Astrocyte of the cerebellum (primary cell): ENCODE results near the gene RUSC1.

Experiments used
- DNase-seq: peaks from one replicate; pipeline ENCODE4 v3.0.0-alpha.2; 2011; ENCODE audit warnings: low read depth
- H3K4me3 ChIP-seq: 2 replicates; pipeline ENCODE4 v1.5.1; 2011; ENCODE audit warnings: mild to moderate bottlenecking, low read depth, low read length, moderate library complexity
- in situ Hi-C: cut with HindIII; loops from 2 replicates; pipeline ENCODE4 v1.10.0; 2017; ENCODE audit warnings: low sequenced_read_pairs
- TF ChIP-seq, protein P1 (sequence below): IDR thresholded peaks from 2 replicates; pipeline ENCODE4 v1.5.1; 2012; ENCODE audit warnings: low read length, low read depth, moderate library complexity, mild to moderate bottlenecking; ENCODE audit errors: missing control alignments

RUSC1 gene

DNA sequence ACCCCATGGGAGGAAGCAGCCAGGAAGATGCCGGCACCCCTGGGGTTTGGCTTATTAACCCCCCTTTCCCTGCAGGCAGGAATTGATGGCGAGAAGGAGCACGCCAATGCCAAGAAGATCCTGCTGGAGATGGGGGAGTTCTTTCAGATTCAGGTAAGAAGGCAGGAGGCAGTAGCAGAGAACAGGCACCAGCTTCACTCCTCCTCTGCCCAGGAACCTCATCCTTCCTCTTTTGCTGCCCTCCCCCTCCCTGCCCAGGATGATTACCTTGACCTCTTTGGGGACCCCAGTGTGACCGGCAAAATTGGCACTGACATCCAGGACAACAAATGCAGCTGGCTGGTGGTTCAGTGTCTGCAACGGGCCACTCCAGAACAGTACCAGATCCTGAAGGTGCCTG lies 1.2 kb upstream of the RUSC1 start:
- H3K4me3 ChIP-seq: no peak overlapping the region
- in situ Hi-C loops: no loop called here
- no peak for DNase-seq
- TF ChIP-seq, protein P1, sequence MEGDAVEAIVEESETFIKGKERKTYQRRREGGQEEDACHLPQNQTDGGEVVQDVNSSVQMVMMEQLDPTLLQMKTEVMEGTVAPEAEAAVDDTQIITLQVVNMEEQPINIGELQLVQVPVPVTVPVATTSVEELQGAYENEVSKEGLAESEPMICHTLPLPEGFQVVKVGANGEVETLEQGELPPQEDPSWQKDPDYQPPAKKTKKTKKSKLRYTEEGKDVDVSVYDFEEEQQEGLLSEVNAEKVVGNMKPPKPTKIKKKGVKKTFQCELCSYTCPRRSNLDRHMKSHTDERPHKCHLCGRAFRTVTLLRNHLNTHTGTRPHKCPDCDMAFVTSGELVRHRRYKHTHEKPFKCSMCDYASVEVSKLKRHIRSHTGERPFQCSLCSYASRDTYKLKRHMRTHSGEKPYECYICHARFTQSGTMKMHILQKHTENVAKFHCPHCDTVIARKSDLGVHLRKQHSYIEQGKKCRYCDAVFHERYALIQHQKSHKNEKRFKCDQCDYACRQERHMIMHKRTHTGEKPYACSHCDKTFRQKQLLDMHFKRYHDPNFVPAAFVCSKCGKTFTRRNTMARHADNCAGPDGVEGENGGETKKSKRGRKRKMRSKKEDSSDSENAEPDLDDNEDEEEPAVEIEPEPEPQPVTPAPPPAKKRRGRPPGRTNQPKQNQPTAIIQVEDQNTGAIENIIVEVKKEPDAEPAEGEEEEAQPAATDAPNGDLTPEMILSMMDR: no peak

DNA sequence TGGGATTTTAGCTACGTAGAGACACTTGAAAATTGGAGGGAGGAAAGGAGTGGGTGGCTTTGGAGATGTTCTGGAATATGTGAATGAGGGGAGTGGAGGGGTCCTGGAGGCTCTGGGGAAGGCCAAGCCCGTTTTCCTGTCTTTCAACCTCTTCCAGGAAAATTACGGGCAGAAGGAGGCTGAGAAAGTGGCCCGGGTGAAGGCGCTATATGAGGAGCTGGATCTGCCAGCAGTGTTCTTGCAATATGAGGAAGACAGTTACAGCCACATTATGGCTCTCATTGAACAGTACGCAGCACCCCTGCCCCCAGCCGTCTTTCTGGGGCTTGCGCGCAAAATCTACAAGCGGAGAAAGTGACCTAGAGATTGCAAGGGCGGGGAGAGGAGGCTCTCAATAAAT lies 442 bp upstream of the RUSC1 start:
- H3K4me3 ChIP-seq: peak overlapping the region; percentile 85
- no peak for DNase-seq
- in situ Hi-C loops: no loop called here
- TF ChIP-seq, protein P1: no peak

DNA sequence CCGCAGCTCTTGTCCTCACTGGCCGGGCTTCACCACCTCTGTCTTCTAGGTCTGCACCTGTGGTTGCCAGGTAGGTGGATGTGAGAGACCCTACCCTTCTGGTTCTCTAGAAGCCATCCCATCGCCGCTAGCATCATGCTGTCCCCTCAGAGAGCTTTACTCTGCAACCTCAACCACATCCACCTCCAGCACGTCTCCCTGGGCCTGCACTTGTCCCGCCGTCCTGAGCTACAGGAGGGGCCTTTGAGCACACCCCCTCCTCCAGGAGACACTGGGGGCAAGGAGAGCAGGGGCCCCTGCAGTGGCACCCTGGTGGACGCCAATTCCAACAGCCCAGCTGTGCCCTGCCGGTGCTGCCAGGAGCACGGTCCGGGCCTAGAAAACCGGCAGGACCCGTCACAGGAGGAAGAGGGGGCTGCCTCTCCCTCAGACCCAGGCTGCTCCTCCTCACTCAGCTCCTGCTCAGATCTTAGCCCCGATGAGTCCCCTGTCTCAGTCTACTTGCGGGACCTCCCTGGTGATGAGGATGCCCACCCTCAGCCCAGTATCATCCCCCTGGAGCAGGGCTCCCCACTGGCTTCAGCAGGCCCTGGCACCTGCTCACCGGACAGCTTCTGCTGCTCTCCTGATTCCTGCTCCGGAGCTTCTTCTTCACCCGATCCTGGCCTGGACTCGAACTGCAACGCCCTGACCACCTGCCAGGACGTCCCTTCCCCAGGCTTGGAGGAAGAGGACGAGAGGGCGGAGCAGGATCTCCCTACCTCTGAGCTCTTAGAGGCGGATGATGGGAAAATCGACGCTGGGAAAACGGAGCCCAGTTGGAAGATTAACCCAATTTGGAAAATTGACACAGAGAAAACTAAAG lies 1.2 kb downstream of the RUSC1 start:
- TF ChIP-seq, protein P1: no peak
- DNase-seq: no peak
- in situ Hi-C loops: no loop called here
- peak overlapping the region; percentile 85 for H3K4me3 ChIP-seq

DNA sequence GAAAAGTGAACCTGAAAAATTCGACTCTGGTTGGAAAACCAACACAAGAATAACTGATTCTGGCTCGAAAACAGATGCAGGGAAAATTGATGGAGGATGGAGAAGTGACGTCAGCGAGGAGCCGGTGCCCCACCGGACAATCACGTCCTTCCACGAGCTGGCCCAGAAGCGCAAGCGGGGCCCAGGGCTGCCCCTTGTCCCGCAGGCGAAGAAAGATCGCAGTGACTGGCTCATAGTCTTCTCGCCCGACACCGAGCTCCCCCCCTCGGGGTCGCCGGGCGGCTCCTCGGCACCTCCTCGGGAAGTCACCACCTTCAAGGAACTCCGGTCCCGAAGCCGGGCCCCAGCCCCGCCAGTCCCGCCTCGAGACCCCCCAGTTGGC lies 1.9 kb downstream of the RUSC1 start:
- in situ Hi-C loops: no loop called here
- H3K4me3 ChIP-seq: peak overlapping the region; percentile 85
- TF ChIP-seq, protein P1: no peak
- DNase-seq: no peak

DNA sequence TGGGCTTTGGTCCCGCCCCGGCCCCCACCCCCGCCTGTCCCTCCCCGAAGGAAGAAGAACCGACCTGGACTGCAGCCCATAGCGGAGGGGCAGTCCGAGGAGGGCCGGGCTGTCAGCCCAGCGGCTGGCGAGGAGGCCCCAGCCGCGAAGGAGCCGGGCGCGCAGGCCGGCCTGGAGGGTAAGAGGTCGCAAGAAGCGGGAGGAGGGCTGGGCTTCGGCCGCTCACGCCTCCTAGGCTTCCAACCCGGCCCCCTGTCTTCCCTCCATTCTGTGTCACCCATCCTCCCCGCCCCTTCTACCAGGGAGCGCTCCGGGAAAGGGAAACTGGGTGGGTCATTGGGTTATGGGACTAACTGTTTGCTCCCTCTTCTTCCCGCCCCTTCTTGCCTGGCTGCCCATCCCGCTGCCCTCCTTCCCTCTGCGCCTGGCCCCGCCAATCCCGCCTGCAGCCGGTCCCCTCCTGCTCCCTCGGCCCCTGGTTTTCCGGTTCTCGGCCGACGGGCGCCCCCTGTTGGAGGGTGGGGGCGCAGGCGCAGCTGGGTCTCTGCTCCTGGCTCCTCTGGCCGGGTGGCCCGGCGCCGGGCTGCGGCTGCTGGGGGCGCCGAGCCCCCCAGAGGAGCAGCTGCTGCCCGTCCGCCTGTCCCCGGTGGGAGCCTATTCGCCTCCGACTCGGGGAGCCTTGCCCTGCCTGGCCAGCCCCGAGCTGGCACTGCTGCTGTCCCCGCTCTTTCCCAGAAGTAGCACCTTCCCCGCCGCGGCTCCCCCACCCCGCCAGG lies 2.4 kb downstream of the RUSC1 start:
- TF ChIP-seq, protein P1: peak; percentile 88
- peak overlapping the region; percentile 85 for H3K4me3 ChIP-seq
- in situ Hi-C loops: no loop called here
- peak; percentile 49 for DNase-seq

DNA sequence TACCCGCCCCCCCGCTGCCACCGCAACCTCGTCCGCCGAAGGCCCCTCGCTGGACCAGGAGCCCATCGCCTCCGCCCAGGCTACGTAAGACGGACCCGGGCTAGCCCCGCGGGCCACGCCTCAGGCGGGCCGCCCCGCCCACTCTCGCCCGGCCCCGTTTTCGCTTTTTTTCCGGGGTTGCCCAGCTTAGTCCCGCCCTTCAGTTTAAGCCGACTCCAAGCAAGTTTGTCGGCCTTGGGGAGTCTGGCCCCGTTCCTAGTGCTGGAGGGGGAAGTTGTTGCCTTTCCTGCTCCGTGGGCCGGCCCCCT lies 3.0 kb downstream of the RUSC1 start:
- peak; percentile 79 for DNase-seq
- peak overlapping the region; percentile 85 for H3K4me3 ChIP-seq
- TF ChIP-seq, protein P1: no peak
- in situ Hi-C loops: no loop called here
